Type B pancreatic cell (in vitro differentiated cells): Measurements from ENCODE around the gene CBX2. TPM values are rescaled to one million over a fixed set of nuclear protein-coding genes. Genes with fewer than 3 reads are reported as not detected.

Source experiments
- DNase-seq: peaks from one replicate; pipeline ENCODE4 v3.0.0; 2021; ENCODE audit warnings: mixed read lengths; ENCODE audit not compliant: unreplicated experiment; ENCODE audit errors: extremely low spot score
- H3K27ac Mint-ChIP-seq: 2 replicates; pipeline ENCODE4 v1.8.0; 2021; ENCODE audit warnings: mild to moderate bottlenecking, mixed read lengths
- H3K27me3 Mint-ChIP-seq: 2 replicates; pipeline ENCODE4 v1.8.0; 2021; ENCODE audit warnings: mixed read lengths
- H3K36me3 Mint-ChIP-seq: 2 replicates; pipeline ENCODE4 v1.8.0; 2021; ENCODE audit warnings: mixed read lengths
- H3K4me1 Mint-ChIP-seq: one replicate; pipeline ENCODE4 v1.8.0; 2021; ENCODE audit warnings: mixed read lengths; ENCODE audit not compliant: unreplicated experiment
- H3K4me3 Mint-ChIP-seq: 2 replicates; pipeline ENCODE4 v1.8.0; 2021; ENCODE audit warnings: mild to moderate bottlenecking, mixed read lengths
- H3K9me3 Mint-ChIP-seq: 2 replicates; pipeline ENCODE4 v1.8.0; 2021; ENCODE audit warnings: mixed read lengths
- total RNA-seq: library from RNA; stranded (reverse); gene quantifications from 2 replicates; pipeline ENCODE4 v1.2.1, GENCODE V29; 2021; ENCODE audit warnings: low replicate concordance
- TF ChIP-seq, protein P1 (sequence below): fragments of 200-600 bp; sonication (generic); conservative IDR thresholded peaks from 2 replicates; pipeline ENCODE4 v1.5.0; 2021; ENCODE audit warnings: antibody characterized with exemption, mild to moderate bottlenecking

The CBX2 gene
- total RNA-seq, 1 donor from 2014 or later = 72.0 TPM

- peaks cover 17% of the 10 kb centered on the region for H3K36me3 Mint-ChIP-seq
- peak overlapping the region; percentile 62 for H3K27ac Mint-ChIP-seq
- no peaks in the 10 kb centered on the region for H3K9me3 Mint-ChIP-seq
- TF ChIP-seq, protein P1, sequence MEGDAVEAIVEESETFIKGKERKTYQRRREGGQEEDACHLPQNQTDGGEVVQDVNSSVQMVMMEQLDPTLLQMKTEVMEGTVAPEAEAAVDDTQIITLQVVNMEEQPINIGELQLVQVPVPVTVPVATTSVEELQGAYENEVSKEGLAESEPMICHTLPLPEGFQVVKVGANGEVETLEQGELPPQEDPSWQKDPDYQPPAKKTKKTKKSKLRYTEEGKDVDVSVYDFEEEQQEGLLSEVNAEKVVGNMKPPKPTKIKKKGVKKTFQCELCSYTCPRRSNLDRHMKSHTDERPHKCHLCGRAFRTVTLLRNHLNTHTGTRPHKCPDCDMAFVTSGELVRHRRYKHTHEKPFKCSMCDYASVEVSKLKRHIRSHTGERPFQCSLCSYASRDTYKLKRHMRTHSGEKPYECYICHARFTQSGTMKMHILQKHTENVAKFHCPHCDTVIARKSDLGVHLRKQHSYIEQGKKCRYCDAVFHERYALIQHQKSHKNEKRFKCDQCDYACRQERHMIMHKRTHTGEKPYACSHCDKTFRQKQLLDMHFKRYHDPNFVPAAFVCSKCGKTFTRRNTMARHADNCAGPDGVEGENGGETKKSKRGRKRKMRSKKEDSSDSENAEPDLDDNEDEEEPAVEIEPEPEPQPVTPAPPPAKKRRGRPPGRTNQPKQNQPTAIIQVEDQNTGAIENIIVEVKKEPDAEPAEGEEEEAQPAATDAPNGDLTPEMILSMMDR = peak; percentile 44
- no peak for DNase-seq
- peak overlapping the region; percentile 78 for H3K4me3 Mint-ChIP-seq
- H3K27me3 Mint-ChIP-seq = peaks cover 21% of the 10 kb centered on the region
- H3K4me1 Mint-ChIP-seq = peaks cover 45% of the 10 kb centered on the region
Observed at GRCh38 chr17:79776376-79777119, 1.4 kb upstream of the CBX2 start.

- Mint-ChIP-seq H3K27me3 (peaks cover 21% of the 10 kb centered on the region), H3K27ac (peak overlapping the region; percentile 62), H3K36me3 (peaks cover 17% of the 10 kb centered on the region), H3K9me3 (no peaks in the 10 kb centered on the region), H3K4me3 (peak overlapping the region; percentile 78), H3K4me1 (peaks cover 45% of the 10 kb centered on the region)
- TF ChIP-seq, protein P1 = peak; percentile 68
- DNase-seq = peak; percentile 80
Observed at GRCh38 chr17:79777120-79777893, 641 bp upstream of the CBX2 start.

GRCh38 chr17:79778504-79779083, 646 bp downstream of the CBX2 start:
- H3K27ac Mint-ChIP-seq = peak overlapping the region; percentile 88
- no peaks in the 10 kb centered on the region for H3K9me3 Mint-ChIP-seq
- H3K4me3 Mint-ChIP-seq = peak overlapping the region; percentile 95
- peaks cover 17% of the 10 kb centered on the region for H3K27me3 Mint-ChIP-seq
- no peak for DNase-seq
- peaks cover 45% of the 10 kb centered on the region for H3K4me1 Mint-ChIP-seq
- H3K36me3 Mint-ChIP-seq = peaks cover 23% of the 10 kb centered on the region
- TF ChIP-seq, protein P1 = peak; percentile 19

- Mint-ChIP-seq H3K36me3 (peaks cover 23% of the 10 kb centered on the region), H3K4me3 (peak overlapping the region; percentile 95), H3K4me1 (peaks cover 41% of the 10 kb centered on the region), H3K27ac (peak overlapping the region; percentile 88), H3K9me3 (no peaks in the 10 kb centered on the region), H3K27me3 (peaks cover 13% of the 10 kb centered on the region)
- DNase-seq = no peak
- TF ChIP-seq, protein P1 = no peak
Observed at GRCh38 chr17:79779084-79779529, 1.2 kb downstream of the CBX2 start.

GRCh38 chr17:79779661-79780365, 1.9 kb downstream of the CBX2 start:
- peaks cover 23% of the 10 kb centered on the region for H3K36me3 Mint-ChIP-seq
- H3K4me1 Mint-ChIP-seq = peaks cover 34% of the 10 kb centered on the region
- H3K27me3 Mint-ChIP-seq = peaks cover 10% of the 10 kb centered on the region
- DNase-seq = no peak
- no peaks in the 10 kb centered on the region for H3K9me3 Mint-ChIP-seq
- H3K4me3 Mint-ChIP-seq = peak overlapping the region; percentile 95
- H3K27ac Mint-ChIP-seq = peak overlapping the region; percentile 88
- TF ChIP-seq, protein P1 = no peak
